ENCODE measurements around the gene ENAH. TPM values are rescaled to one million over a fixed set of nuclear protein-coding genes. Genes with fewer than 3 reads are reported as not detected.
"Not testable (repeated sequence)": the region's sequence is repeated elsewhere in the genome, so short reads cannot be mapped to it uniquely, and the experiment has no call there.

ENAH gene
- polyA plus RNA-seq, 3 donors = 0.12 TPM; not detected in 2

GRCh38 chr1:225637651-225638199 lies 15.2 kb downstream of the ENAH start:
- intact Hi-C loops (cut with micrococcal nuclease) = no loop called here
- Histone ChIP-seq H3K4me2 (replicated peaks; ENCODE audit: extremely low read depth, low read length, poor library complexity, severe bottlenecking) (no peak overlapping the region), H3K36me3 (replicated peaks in 1 of 2; ENCODE audit: control insufficient read depth in 1 of 2, insufficient read depth in 2 of 2, low read length in 2 of 2) (no peaks in the 10 kb centered on the region), H2AFZ (ENCODE audit: insufficient read depth, low read depth, low read length, poor library complexity, severe bottlenecking) (no peak overlapping the region), H3K9ac (ENCODE audit: insufficient read depth, low read length, poor library complexity, severe bottlenecking) (no peak overlapping the region), H3K4me3 (replicated peaks in 1 of 3; ENCODE audit: low read depth in 2 of 3, low read length in 3 of 3) (no peak overlapping the region), H3K27me3 (ENCODE audit: control insufficient read depth in 2 of 2, insufficient read depth in 2 of 2, low read length in 2 of 2) (no peaks in the 10 kb centered on the region), H4K20me1 (ENCODE audit: insufficient read depth, low read length) (no peaks in the 10 kb centered on the region), H3K27ac (ENCODE audit: low read depth in 1 of 2, low read length in 2 of 2) (no peak overlapping the region), H3K9me3 (replicated peaks in 1 of 2; ENCODE audit: control insufficient read depth in 1 of 2, insufficient read depth in 1 of 2, low read length in 2 of 2) (no peaks in the 10 kb centered on the region), H3K79me2 (ENCODE audit: insufficient read depth, low read length) (no peaks in the 10 kb centered on the region), H3K4me1 (ENCODE audit: control insufficient read depth in 1 of 2, insufficient read depth in 2 of 2, low read length in 2 of 2) (no peaks in the 10 kb centered on the region)
- H3K9me3 Mint-ChIP-seq = peaks cover 0 to 7% (median 3%) of the 10 kb centered on the region in 7 donors
- H3K4me1 Mint-ChIP-seq = no peaks in the 10 kb centered on the region
- no peak for TF ChIP-seq CTCF (IDR thresholded peaks at IDR 0.05)
- WGBS (ENCODE audit: insufficient coverage) = 94% methylated on average over 3 of the region's 3 CpGs
- no peak for DNase-seq
- H3K27ac Mint-ChIP-seq = peak overlapping the region in 1 of 7 donors; percentile 25
- H3K36me3 Mint-ChIP-seq = no peaks in the 10 kb centered on the region
- no peak overlapping the region for H3K4me3 Mint-ChIP-seq
- H3K27me3 Mint-ChIP-seq (ENCODE audit: low read depth in 3 of 3) = peaks cover 0 to 1% (median 0%) of the 10 kb centered on the region in 3 donors

GRCh38 chr1:225636992-225637391 lies 15.9 kb downstream of the ENAH start:
- H3K36me3 Mint-ChIP-seq; H3K27me3 Mint-ChIP-seq (ENCODE audit: low read depth in 3 of 3); H3K79me2 ChIP-seq (ENCODE audit: insufficient read depth, low read length); H4K20me1 ChIP-seq (ENCODE audit: insufficient read depth, low read length); DNase-seq; H3K9ac ChIP-seq (ENCODE audit: insufficient read depth, low read length, poor library complexity, severe bottlenecking); H3K4me3 Mint-ChIP-seq; H3K4me3 ChIP-seq (replicated peaks in 1 of 3; ENCODE audit: low read depth in 2 of 3, low read length in 3 of 3); H3K4me2 ChIP-seq (replicated peaks; ENCODE audit: extremely low read depth, low read length, poor library complexity, severe bottlenecking); H3K27me3 ChIP-seq (ENCODE audit: control insufficient read depth in 2 of 2, insufficient read depth in 2 of 2, low read length in 2 of 2); H3K27ac Mint-ChIP-seq; H3K4me1 ChIP-seq (ENCODE audit: control insufficient read depth in 1 of 2, insufficient read depth in 2 of 2, low read length in 2 of 2); H3K9me3 Mint-ChIP-seq; H3K36me3 ChIP-seq (replicated peaks in 1 of 2; ENCODE audit: control insufficient read depth in 1 of 2, insufficient read depth in 2 of 2, low read length in 2 of 2); intact Hi-C loops (cut with micrococcal nuclease); H2AFZ ChIP-seq (ENCODE audit: insufficient read depth, low read depth, low read length, poor library complexity, severe bottlenecking); H3K27ac ChIP-seq (ENCODE audit: low read depth in 1 of 2, low read length in 2 of 2); H3K4me1 Mint-ChIP-seq; H3K9me3 ChIP-seq (replicated peaks in 1 of 2; ENCODE audit: control insufficient read depth in 1 of 2, insufficient read depth in 1 of 2, low read length in 2 of 2): not testable (repeated sequence)
- 93% methylated on average over 8 of the region's 8 CpGs for WGBS (ENCODE audit: insufficient coverage)
